Limb (tissue), 2 donors: ENCODE data around the gene SIVA1.

Source experiments
- DNase-seq, 2 donors: peaks; one replicate each; pipeline ENCODE4 v3.0.0-alpha.2; 2016; ENCODE audit errors: extremely low spot score in 2 of 2

The SIVA1 gene

GRCh38 chr14:104784218-104784568, 31.2 kb downstream of the SIVA1 start:
- no peak for DNase-seq

- DNase-seq: peak in 1 of 2 donors; percentile 72
Observed at GRCh38 chr14:104784846-104785707, 32.1 kb downstream of the SIVA1 start.

GRCh38 chr14:104785708-104786080, 32.7 kb downstream of the SIVA1 start:
- no peak for DNase-seq

GRCh38 chr14:104786091-104786586, 33.2 kb downstream of the SIVA1 start:
- no peak for DNase-seq

GRCh38 chr14:104786726-104787675, 34.1 kb downstream of the SIVA1 start:
- DNase-seq: no peak

GRCh38 chr14:104787736-104788135, 34.8 kb downstream of the SIVA1 start:
- no peak for DNase-seq

GRCh38 chr14:104788161-104788818, 35.3 kb downstream of the SIVA1 start:
- no peak for DNase-seq

GRCh38 chr14:104788873-104789663, 36.1 kb downstream of the SIVA1 start:
- no peak for DNase-seq

- no peak for DNase-seq
Observed at GRCh38 chr14:104789752-104790743, 37.1 kb downstream of the SIVA1 start.

GRCh38 chr14:104791425-104791824, 38.5 kb downstream of the SIVA1 start:
- DNase-seq: no peak

GRCh38 chr14:104792101-104792884, 39.3 kb downstream of the SIVA1 start:
- no peak for DNase-seq

- DNase-seq: no peak
Observed at GRCh38 chr14:104792945-104793702, 40.2 kb downstream of the SIVA1 start.

- no peak for DNase-seq
Observed at GRCh38 chr14:104793703-104793959, 40.7 kb downstream of the SIVA1 start.

GRCh38 chr14:104794099-104794498, 41.2 kb downstream of the SIVA1 start:
- peak; percentile 59 to 78 for DNase-seq

- DNase-seq: no peak
Observed at GRCh38 chr14:104794631-104794992, 41.7 kb downstream of the SIVA1 start.

- DNase-seq: no peak
Observed at GRCh38 chr14:104794993-104795780, 42.2 kb downstream of the SIVA1 start, which contains the start of gene AKT1. Gene AKT1 (minus strand): TSS chr14:104795748. CDS start chr14:104792643, 3,105 bp downstream.
